Activated naive CD4-positive, alpha-beta T cell (primary cell): ENCODE data around the gene SDK1.
"Not testable (repeated sequence)": the region's sequence is repeated elsewhere in the genome, so short reads cannot be mapped to it uniquely, and the experiment has no call there.

Source experiments
- DNase-seq, 4 experiments: peaks; one replicate each; lab custom pipeline; 2025; lab: John Stamatoyannopoulos, UW

The SDK1 gene

DNA sequence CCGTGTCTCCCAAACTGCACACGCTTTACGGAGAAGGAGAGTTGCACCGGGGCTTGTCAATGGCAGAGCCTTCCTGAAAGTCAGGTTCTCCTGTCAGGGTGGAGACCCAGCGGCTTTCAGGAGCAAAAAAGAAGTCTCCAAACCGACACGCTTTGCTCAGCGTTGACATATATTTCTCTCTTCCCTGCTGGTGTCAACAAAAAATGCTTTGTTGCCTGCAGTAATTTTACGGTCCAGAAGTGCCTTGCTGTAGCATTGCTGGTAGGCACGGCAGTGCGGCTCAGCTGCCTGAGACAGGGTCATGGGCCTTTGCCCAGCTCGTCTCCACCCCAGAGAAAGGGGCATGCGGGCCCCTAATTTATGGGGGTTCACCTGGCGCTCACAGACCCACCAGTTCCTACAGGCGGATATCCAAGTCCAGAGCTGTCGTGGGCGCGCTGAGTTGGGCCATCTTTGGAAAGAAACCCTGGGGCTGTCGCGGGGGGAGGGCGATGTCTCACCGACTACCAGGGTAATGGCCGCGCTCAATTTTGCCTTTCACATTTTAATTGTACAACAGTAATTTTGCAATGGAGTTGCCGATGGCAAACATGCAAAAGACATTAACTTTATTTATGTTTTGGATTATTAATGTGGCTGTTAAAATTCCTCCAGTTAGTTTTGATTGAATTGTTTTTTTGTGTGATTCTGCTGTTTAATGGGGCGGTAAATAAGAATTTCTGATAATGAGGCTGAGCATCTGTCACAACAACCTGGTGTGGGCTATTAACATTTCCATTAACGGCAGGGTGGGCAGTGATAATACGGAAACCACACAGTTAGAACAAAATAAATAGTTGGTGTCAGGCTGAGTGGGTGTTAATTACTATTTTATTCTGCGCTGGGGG lies 902.8 kb downstream of the SDK1 start:
- no peak for DNase-seq

DNA sequence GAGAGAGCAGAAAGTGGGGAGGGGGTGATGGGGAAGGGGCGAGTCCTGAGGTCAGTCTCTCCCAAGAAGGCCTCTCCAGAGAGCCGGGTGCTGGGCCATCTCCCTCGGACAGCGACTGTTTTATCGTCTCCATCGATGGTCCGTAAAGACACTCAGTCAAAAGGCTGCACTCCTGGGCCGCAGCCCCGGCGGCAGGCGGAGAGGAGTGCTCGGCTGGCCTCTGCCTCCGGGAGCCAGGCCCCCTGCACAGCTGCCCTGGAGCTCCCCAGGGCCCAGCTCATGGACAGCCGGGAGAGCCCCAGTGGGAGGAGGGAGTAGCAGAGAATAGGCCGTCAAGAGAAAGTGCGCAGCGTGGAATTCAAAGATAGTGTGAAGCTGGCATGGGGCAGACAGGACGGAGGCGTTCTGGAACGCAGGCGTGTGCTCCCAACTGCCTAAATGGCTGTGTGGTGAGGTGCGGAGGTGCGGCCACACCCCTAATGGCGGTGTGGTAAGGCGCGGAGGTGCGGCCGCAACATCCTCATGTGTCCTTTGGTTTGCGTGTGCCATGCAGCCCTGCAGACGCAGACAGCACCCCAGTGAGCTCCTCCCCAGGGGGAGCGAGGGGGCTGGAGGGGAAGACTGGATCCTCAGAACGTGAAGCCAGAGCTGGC lies 903.6 kb downstream of the SDK1 start:
- peak in 1 of 4 experiments; percentile 52 for DNase-seq

DNA sequence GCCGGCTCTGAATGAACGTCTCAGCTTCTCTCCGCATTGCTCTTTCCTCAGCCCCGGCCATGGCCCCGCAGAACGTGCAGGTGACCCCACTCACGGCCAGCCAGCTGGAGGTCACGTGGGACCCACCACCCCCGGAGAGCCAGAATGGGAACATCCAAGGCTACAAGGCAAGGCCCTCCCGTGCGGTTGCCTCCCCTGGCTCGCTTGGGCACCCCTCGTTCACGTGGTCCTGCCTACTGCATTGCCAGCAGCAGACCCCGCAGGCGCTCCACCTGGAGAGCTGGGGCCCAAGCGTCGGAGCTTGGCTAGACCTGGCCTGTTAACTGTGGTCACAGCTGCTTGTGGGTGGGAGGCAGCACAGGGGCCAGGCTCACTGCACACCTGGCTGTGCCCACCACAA lies 904.8 kb downstream of the SDK1 start:
- DNase-seq: no peak

DNA sequence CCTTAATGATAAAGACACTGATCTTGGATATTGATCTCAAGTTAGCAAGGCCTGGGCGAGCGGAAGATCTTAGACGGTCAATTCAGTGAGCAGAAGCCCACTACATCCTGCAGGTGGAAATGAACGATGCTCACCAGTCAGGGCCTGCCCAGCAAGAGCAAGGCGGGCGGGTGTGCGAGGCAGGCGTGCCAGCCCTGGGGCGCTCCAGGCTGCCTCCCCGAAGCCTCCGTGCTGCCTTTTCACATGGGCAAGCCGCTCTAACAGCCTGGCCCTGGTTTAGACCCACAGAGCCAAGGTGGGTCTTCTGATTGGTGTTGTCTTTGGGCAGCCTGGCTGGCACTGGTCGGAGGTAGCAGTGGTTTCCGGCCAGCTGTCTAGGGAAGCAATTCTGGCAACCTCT lies 906.0 kb downstream of the SDK1 start:
- no peak for DNase-seq

DNA sequence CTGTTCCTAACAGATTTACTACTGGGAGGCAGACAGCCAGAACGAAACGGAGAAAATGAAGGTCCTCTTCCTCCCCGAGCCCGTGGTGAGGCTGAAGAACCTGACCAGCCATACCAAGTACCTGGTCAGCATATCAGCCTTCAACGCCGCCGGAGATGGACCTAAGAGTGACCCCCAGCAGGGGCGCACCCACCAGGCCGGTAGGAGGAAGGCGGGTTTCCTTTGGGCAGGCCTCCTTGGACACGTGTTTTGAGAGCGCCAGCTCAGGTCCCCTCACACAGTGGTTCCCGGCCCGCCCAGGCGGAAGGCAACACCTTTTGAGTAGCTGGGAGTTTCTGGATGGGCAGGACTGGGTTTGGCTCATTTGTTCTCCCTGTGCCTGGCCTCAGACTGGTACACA lies 907.0 kb downstream of the SDK1 start:
- DNase-seq: no peak

DNA sequence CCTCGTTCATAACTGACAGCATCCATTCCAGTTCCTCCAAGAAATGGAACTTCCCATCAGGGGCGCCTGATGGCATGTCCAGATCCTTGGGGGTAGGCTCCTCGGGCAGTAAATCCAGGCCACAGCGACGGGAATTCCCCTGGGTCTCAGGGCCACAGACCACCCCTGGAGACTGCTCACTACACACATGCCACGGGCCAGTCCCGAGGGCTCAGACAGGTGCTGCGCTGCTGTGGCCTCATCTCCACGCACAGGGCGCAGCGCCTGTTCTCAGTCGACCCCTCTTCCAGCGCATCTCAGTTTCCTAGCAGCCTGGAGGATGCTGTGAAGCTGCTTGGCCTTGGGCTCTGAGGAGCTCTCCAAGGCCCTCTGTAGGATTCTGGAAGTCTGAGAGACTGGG lies 907.5 kb downstream of the SDK1 start:
- no peak for DNase-seq

DNA sequence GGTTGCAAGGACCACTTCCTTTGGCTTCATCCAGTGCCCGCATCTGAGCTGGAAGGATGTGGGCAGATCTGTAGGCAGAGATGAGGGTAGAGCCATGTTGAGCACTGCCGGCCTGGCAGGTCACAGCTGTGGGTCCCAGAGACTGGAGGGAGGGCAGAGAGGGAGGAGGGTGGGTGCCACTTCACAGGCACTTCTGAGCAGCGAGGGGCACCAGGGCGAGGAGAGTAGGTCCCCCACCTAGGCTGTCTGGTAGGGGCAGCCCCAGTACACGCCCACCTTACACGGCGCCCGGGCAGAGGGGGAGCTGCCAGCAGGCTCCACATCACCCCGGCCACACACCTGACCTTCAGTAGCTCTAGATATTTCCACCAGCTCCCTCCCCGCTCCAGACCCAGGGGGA lies 908.1 kb downstream of the SDK1 start:
- no peak for DNase-seq

DNA sequence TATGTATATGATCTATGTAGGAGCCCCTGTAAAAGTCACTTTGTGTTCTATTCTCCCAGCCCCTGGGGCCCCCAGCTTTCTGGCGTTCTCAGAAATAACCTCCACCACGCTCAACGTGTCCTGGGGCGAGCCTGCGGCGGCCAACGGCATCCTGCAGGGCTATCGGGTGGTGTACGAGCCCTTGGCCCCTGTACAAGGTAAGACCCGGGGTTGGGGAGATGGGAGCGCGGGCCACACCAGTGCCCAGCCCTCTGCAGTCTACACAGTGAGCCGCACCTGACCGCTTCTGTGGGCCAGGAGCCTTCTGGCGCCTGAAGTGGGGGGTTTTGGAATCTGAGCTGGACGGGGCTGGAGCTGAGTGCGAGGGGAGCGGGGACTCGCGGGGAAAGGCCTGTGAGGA lies 908.9 kb downstream of the SDK1 start:
- DNase-seq: no peak

DNA sequence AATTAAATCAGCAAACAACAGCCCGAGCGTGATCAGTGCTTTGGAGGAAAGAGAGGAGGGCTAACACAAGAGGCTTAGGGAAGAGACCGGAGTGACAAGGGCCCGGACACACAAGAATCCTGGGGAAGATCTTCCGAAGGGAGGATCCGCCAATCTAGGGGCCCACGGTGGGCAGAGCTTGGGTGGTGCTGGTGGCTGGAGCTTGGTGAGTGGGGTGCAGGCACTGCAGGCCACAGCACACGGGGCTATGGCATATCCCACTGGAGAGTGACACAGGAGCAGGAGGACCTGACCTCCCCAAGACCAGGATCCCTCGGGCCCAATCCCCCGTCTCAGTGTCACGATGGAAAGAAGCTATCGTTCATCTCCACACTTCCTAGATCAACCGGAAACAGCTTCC lies 909.8 kb downstream of the SDK1 start:
- no peak for DNase-seq

DNA sequence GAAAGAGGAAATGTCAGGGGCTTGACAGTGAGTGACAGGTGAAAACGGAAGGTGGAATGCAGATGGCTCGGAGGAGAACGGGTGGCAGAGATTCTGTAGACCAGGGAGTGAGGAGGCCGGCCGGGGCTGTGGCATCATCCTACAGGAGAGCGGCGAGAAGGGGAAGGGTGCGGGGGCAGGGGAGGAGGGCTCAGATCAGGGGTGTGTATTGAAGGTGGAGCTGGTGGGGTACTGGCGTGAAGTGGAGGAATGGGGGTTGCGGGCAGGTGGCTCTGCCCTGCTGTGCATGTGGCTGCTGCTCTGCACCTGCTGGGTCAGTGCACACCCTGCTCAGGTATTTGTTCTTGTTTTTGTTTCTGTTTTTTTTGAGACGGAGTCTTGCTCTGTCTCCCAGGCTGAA lies 910.2 kb downstream of the SDK1 start:
- no peak for DNase-seq

DNA sequence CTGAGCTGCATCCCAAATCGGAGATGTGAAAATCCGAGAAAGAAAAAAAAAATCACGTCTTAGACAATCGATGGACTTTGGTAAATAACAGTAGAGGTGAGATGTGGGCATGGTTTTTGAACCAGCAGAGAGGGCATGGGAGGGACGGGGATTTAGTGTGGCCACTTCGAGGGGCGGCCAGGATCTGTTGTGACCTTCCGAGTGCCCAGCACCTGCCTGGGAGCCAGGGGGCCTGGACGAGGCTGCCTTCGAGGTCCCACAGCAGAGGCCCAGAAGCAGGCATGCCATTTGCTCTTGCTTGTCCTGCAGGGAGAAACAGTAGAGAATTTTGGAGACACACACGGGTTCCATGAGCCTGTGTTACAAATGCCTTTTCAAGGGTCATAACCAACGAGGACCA lies 911.3 kb downstream of the SDK1 start:
- DNase-seq: no peak

DNA sequence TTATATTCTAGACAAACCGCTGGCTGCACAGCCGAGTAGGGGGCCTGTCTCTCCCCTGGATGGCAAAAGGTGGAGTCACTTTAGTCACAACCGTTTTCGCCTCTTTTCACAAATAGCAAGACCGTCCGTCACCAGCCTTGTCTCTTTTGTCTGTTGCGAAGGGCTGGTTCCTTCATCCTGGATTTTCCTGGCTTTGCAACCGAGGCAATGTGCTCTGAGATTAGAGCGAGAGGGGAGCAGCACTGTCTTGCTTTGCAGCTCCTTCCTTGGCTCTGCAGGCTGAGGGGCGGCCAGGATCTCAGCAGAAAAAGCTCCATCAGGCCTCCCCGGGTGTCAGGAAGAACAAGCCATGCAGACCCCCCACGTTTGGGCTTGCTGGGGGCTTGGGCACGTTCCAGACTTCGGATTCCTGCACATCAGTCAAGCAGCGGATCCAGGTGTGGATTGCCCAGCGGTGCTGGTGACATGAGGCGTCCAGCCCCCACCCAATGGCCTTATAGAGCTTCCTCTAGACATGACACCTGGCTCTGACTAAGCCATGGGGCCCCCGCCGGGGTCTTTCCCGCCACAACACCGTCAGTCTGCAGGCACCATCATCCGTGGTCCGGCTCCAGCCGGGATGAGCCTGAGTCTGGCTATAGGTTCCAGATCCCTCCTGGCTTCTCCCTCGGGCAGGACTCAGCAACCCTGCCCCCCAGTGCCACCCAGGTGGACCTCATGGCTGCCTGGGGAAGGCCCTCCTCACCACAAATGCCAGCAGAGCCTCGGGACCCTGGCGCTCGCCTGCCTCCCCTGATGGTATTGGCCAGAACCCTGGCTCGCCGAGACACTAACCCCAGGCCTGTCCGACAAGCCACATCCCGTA lies 913.5 kb downstream of the SDK1 start:
- DNase-seq: no peak

DNA sequence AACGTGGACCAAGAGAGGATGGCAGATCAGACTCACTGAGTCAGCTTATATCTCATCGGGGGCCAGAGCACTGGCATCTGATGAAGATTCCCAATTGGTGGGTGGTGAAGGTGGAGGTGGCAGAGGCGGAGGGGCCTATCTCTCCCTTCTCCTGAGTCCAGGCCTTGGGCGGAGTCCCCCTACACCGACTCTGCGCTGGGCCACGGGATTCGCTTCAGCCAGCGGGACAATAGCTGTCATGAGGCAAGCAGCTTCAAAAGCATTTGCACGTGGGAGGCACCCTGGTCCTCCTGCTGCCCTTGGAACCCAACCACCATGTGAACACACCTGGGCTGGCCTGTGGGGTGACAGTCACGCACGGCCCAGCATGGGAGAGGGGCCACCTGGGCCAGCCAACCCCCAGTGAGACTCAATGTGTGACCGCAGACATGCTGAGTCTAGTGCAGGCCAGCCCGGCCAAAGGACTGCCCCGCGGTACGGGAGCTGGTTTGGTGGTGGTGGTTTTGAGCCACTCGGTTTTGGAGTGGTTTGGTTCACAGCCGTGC lies 914.2 kb downstream of the SDK1 start:
- no peak for DNase-seq

DNA sequence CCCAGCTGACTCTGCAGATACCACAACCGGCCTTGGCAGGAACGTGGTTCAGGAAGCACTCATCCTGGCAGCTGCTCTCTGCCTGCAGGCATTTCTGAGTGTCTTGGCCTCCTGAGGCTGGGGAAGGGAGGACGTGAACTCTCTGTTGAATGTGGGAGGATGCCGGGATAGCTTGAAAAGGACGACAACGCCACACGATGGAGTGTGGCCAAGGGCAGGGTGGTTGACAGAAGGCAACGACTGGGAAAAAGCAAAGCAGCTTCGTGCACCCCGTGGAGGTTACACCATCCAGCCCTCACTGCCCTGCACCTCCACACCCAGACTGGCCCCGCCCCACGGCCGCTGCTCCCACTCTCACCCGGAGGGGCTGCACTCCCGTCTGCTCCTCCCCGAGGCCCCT lies 915.0 kb downstream of the SDK1 start:
- DNase-seq: no peak

DNA sequence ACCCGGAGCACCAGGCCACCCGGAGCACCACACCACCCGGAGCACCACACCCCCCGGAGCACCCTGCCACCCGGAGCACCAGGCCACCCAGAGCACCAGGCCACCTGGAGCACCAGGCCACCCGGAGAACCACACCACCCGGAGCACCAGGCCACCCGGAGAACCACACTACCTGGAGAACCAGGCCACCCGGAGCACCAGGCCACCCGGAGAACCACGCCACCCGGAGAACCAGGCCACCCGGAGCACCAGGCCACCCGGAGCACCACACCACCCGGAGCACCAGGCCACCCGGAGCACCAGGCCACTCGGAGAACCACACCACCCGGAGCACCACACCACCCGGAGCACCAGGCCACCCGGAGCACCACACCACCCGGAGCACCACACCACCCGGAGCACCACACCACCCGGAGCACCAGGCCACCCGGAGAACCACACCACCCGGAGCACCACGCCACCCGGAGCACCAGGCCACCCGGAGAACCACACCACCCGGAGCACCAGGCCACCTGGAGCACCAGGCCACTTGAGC lies 916.1 kb downstream of the SDK1 start:
- not testable (repeated sequence) for DNase-seq

DNA sequence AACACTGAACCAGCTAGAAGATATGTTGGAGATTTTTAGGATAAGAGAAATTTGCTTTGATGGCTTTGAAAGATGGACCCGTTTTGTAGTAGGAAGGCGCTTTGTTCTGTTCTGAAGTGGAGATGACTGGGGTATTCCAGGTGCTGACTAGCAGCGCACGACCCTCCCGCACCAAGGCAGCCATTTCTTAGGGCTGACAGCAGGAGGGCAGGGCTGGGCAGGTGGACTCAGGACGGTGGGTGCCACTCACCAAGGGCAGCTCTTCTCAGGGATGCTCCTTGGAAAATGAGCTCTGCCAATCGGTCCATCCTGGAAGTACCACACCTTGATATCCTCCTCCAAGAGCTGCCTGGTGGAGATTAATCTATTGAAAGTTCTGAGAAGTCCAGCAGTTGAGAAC lies 917.4 kb downstream of the SDK1 start:
- no peak for DNase-seq

DNA sequence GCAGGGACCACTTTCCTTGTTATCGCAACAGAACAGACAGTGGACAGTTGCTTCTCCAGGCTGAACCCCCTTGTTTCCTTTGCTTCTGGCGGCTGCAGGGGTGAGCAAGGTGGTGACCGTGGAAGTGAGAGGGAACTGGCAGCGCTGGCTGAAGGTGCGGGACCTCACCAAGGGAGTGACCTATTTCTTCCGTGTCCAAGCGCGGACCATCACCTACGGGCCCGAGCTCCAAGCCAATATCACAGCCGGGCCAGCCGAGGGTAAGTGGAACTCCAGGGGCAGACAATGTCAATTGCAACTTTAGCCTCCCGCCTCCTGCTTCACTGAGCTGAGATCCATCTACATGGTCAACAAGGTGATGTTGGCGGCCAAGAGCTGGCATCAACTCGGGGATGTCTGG lies 919.0 kb downstream of the SDK1 start:
- no peak for DNase-seq

DNA sequence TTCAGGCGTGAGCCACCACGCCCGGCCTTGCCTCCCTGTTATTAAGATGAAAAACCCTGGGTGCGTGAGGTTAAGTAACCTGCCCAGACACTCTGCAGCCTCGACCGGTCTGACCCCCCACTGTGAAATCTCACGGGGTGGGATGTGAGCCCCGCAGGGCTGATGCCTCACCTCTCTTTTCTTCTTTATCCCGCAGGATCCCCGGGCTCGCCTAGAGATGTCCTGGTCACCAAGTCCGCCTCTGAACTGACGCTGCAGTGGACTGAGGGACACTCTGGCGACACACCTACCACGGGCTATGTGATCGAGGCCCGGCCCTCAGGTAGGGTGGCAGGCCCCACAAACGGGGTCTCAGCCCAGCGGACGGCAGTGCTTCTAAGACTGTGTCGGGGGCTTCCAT lies 920.0 kb downstream of the SDK1 start:
- DNase-seq: no peak

DNA sequence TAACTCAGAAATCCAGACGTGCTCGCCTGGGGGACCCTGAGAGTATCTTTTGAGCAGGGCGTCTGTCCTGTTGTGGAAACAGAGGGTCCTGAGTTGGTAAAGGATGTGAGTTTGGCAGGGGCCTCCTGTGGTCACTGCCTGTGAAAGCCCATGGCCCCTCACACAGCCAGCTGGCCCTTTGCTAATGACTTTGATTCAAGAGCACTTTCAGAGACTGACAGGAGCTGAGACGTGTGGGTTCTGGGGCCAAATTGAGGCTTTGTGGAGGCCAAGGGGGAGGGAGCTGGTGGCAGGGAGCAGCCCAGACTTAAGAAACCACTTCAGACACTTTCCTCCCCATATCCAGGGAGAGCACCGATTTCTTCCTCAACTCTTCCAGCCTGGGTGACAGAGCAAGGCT lies 921.6 kb downstream of the SDK1 start:
- DNase-seq: no peak

DNA sequence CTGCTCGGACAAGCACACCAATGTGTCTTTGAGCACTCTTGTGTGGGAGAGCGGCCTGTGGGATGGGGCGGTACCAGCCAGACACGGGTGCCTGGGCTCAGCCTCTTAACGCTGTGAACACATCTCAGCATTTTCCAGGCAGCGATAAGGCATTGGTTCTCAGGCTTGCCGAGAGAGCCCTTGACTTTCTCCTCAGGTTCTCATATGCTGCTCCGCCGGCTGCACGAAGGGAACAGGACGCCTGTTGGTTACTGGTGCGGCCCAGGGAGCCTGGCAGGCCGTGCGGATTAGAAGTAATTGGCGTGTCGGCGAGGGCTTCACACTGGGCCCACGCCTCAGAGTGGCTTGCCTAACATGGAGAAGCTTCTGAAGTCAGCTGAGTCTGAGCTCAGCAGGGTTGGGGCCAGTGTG lies 924.3 kb downstream of the SDK1 start:
- DNase-seq: no peak

DNA sequence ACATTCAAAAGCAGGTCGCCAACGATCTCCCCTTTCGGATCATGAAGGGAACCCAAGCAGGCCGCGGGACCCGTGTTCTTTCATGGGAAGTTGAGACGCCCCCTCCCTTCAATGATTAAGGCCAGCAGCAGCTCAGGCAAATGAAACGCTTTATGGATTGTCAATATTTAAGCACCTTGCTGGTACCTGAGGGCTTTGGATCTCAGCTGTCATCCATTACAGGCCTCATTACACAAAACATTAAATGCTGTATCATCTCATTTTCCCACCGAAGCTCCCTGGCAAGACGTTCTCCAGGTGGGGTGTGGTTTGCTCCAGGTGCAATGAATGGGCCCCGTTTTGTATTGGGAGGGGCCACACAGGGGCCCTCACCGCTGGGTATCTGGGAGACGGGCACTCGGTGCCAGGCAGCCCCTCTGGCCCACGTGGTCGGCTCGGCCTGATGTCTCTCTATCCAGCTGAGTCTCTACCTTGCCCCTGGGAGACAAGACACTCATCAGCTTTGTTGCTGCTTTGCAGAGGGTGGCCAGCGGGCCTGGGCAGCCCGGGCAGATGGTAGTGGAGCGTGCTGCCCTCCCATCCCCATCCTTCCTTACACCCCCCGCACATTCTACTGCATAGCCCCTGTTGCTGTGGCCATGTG lies 925.0 kb downstream of the SDK1 start:
- no peak for DNase-seq

DNA sequence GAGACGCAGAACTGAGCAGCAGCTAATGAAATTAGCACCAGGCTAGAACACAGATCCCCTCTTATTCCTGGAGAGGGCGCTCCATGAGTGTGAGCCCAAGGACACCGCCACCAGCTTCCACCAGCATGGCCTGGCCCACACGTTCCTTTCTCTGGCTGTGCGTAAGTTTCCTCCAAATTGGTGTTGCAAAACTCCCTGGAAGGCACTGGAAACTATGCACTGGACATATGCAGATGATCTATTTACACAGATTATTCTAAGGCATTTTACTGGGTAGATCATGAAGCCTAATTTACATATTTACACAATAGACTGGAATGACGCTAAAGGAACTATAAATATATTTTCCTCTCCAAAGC lies 925.5 kb downstream of the SDK1 start:
- DNase-seq: no peak
